SKM-1 (cell line): ENCODE data around the gene MYH7B.

ENCODE experiments used
- DNase-seq: peaks from one replicate; lab custom pipeline; 2025; ENCODE audit not compliant: unreplicated experiment; lab: John Stamatoyannopoulos, UW

The MYH7B gene

DNA sequence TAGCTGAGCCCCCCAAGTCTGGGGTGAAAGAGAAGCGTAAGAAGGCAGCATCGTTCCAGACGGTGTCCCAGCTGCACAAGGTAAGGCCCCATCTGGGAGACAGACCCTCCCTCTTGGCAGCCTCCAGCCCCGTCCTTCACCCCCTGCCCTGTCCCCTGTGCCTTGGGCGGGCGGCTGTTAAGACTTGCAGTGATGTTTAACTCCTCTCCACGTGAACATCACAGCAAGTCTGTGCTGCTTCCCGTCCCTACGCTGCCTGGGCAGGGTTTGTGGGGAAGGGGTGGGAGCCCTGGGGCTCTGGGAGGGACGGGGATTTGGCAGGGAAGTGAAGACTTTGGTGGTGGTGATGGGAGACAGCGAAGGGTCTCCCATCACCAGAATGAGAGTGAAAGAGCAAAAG, 34.6 kb downstream of the MYH7B start:
- DNase-seq: no peak

DNA sequence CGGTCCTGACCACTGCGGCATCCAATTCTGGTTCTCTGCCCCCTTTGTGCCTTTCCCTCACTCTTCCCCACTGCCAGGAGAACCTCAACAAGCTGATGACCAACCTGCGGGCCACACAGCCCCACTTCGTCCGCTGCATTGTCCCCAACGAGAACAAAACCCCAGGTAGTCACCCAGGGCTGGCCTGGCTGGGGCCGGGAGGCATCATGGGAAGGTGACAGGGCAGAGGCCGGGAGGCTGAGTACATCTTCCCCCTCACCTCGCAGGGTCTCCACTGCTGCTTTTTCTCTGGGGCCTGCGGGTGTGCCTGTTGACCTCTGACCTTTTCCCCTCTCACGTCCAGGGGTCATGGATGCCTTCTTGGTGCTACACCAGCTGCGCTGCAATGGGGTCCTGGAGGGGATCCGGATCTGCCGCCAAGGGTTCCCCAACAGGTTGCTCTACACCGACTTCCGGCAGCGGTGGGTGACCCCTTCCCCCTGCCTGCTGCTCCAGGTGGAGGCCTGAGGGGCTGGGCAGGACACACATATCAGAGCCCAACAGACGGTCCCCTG, 35.1 kb downstream of the MYH7B start:
- DNase-seq: no peak

DNA sequence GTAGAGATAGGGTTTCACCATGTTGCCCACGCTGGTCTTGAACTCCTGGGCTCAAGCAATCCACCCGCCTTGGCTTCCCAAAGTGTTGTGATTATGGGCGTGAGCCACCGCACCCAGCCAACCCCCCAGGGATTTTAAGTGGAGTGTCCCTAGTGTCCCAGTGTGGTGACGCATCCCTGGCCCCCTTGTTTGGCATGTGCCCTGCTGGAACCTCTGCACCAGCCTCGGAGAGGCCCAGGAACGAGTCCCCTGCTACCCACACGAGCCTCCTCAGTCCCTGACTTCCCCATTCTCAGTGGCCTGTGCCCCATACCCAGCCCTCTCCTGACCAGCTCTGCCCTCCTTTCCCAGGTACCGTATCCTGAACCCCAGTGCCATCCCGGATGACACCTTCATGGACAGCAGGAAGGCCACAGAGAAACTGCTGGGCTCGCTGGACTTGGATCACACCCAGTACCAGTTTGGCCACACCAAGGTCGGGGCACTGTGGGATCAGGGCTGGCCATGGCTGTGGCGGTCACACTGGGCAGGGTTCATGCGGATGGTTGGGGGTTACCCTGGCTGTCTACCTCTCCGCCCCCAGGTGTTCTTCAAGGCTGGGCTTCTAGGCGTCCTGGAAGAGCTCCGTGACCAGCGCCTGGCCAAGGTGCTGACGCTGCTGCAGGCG, 37.2 kb downstream of the MYH7B start:
- DNase-seq: no peak

DNA sequence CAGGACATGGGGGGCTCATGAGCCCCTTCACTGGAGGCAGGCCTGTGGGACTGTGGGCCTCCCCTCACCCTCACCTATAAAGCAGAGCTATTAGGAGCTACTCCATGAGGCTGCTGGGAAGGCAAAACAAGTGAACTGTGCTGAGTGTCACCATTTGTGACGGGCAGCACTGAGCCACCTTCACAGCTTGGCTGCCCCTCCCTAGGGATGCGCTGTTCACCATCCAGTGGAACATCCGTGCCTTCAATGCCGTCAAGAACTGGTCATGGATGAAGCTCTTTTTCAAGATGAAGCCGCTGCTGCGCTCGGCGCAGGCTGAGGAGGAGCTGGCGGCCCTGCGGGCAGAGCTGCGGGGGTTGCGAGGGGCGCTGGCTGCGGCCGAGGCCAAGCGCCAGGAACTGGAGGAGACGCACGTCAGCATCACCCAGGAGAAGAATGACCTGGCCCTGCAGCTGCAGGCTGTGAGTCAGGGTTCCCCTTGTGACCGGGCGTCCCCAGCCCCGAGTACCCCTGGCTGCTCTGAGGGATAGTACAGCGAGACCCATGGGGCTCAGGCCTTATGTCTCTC, 38.4 kb downstream of the MYH7B start:
- DNase-seq: no peak

DNA sequence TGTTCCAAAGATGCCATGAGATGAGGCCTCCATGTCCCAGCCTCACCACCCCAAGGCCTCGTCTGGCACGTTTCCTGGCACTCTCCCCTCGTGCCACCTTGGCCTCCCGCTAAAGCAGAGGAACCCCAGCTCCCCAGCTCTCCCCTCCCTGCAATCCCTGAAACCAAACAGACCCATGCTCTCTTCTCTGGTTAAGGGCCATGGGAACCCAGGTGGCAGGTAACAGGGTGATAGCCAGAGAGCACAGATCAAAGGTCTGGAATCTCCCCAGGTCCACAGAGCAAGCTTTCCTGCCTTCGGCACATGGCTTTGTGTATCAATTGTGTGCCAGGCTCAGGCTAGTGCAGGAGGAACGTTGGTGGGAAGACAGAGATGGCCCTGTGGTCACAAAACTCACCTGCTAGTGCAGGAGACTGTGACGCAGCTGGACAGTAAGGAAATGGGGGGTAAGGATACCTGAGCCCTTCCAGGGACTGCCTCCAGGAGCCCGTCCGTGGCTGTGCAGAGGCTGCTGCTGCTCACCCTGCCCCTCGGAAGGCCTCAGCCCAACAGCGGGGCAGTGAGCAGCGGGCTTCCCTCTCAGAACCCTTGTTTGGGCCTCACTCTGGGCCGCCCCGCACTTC, 39.0 kb downstream of the MYH7B start:
- DNase-seq: no peak

DNA sequence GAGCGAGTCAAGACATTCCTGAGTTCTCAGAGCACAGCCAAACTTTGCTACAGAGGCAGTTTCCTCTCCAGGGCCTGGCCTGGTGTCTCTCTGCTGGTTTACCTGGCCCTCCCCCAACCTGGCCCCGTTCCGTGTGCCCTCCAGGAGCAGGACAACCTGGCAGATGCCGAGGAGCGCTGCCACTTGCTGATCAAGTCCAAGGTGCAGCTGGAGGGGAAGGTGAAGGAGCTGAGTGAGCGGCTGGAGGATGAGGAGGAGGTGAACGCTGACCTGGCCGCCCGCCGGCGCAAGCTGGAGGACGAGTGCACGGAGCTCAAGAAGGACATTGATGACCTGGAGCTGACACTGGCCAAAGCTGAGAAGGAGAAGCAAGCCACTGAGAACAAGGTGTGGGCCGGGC, 39.5 kb downstream of the MYH7B start:
- DNase-seq: no peak

DNA sequence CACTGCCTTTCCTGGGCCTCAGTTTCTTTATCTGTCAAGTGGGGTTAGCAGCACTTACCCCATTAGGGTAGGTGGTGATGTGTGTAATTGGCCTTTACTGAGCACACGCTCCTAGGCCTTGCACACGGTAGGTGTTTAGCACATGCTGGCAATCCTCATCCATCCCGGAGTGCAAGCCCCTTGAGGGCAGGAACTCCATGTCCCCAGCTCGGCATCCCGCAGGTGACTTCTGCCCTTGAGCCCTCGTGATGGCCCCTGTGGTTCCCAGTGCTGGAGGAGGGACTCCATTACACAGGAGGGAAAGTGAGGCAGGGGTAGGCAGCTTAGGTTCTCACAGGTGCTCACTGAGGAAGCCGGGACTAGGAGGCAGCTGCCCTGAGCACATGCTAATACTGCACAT, 40.0 kb downstream of the MYH7B start:
- no peak for DNase-seq

DNA sequence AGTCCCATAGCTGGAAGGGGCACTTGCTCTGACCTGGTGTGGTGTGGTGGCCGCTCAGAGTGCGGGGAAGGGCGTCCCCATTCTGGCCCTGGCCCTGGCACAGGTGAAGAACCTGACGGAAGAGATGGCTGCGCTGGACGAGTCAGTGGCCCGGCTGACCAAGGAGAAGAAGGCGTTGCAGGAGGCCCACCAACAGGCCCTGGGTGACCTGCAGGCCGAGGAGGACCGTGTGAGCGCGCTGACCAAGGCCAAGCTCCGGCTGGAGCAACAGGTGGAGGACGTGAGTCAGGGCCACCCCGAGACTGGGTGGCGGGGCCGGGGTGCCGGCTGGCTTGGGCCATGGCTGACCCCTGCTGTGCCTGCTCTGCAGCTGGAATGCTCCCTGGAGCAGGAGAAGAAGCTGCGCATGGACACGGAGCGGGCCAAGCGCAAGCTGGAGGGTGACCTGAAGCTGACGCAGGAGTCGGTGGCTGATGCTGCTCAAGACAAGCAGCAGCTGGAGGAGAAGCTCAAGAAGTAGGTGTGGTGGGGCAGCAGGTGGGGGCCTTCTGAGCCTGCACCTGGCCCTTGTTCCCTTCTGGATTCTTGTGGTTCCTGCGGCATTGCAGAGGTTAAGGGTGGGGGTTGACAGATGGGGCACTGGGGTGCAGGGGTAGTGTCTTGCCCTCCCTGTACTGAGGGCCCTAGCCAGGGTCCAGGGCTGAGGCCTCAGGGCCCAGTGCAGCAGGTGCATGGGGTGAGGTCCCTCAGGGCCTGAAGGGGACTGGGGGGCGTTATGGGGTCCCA, 40.8 kb downstream of the MYH7B start:
- no peak for DNase-seq

DNA sequence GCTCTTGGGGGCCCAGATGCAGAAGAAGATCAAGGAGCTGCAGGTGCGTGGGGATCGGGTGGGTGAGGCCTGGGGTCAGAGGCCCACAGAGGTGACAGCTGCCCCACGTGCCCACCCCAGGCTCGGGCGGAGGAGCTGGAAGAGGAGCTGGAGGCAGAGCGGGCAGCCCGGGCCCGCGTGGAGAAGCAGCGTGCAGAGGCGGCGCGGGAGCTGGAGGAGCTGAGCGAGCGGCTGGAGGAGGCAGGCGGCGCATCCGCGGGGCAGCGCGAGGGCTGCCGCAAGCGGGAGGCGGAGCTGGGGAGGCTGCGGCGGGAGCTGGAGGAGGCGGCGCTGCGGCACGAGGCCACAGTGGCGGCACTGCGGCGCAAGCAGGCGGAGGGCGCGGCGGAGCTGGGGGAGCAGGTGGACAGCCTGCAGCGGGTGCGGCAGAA, 41.5 kb downstream of the MYH7B start:
- DNase-seq: no peak

DNA sequence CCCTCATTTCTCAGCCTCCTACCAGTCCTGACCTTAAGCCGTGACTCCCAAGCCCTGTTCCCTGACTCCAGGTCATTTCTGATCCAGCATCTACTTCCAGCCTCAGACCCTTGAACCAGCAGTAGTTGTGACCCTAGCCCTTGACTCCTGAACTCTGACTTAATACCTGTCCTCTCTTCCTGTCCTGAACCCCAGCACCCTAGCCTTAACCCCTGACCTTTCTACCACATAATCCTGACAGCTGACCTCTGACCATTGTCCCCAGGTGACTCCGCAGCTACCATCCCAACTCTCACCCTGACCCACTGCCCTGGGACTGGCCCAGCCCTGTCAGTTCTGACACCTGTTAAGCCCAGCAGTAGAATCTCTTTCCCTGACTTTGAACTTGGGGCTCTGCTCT, 42.1 kb downstream of the MYH7B start:
- DNase-seq: no peak

DNA sequence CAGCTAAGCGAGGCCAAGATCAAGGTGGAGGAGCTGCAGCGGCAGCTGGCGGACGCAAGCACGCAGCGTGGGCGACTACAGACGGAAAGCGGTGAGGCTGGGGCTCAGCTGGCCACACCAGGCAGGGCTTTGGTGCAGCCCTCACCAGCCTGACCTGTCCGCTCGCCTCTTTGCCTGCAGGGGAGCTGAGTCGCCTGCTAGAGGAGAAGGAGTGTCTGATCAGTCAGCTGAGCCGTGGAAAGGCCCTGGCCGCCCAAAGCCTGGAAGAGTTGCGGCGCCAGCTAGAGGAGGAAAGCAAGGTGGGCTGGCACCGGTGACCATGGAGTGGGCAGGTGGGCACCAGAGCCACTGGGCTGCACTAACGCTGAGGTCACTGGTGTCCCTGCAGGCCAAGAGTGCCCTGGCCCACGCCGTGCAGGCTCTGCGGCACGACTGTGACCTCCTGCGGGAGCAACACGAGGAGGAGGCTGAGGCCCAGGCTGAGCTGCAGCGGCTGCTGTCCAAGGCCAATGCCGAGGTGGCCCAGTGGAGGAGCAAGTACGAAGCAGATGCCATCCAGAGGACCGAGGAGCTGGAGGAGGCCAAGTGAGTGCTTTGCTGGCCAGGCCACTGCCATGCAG, 42.8 kb downstream of the MYH7B start:
- DNase-seq: no peak

DNA sequence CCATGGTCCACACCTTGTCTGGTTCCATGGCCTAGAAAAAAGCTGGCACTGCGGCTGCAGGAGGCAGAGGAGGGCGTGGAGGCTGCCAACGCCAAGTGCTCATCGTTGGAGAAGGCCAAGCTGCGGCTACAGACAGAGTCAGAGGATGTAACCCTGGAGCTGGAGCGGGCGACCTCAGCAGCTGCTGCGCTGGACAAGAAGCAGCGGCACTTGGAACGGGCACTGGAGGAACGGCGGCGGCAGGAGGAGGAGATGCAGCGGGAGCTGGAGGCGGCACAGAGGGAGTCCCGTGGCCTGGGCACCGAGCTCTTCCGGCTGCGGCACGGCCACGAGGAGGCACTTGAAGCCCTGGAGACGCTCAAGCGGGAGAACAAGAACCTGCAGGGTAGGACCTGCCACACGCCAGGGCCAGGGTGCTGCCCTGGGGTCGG, 43.4 kb downstream of the MYH7B start:
- no peak for DNase-seq

DNA sequence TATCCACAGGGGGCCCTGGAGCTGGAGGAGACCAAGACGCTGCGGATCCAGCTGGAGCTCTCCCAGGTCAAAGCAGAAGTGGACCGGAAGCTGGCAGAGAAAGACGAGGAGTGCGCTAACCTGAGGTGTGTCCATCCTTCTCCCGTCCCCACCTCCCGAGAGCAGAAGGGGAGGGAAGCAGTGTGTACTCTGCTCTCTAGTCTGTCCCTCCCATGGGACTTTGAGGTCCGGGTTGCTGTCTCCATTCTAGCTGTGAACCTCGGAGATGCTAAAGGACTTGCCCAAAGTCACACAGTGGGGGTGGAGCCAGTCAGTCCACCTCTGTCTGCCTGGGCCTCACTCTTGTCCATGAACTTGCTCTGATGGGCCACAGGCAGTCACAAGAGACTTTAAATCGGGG, 44.1 kb downstream of the MYH7B start:
- no peak for DNase-seq

DNA sequence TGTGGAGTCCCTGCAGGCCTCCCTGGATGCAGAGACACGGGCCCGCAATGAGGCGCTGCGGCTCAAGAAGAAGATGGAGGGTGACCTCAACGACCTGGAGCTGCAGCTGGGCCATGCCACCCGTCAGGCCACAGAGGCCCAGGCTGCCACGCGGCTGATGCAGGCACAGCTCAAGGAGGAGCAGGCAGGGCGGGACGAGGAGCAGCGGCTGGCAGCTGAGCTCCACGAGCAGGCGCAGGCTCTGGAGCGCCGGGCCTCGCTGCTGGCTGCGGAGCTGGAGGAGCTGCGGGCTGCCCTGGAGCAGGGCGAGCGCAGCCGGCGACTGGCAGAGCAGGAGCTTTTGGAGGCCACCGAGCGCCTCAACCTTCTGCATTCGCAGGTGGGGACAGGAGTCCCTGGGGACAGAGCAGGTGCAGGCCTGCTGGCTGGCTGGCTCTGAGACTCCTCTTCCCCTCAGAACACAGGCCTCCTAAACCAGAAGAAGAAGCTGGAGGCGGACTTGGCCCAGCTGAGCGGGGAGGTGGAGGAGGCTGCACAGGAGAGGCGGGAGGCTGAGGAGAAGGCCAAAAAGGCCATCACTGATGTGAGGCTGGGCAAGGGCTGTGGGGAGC, 44.7 kb downstream of the MYH7B start:
- DNase-seq: no peak

DNA sequence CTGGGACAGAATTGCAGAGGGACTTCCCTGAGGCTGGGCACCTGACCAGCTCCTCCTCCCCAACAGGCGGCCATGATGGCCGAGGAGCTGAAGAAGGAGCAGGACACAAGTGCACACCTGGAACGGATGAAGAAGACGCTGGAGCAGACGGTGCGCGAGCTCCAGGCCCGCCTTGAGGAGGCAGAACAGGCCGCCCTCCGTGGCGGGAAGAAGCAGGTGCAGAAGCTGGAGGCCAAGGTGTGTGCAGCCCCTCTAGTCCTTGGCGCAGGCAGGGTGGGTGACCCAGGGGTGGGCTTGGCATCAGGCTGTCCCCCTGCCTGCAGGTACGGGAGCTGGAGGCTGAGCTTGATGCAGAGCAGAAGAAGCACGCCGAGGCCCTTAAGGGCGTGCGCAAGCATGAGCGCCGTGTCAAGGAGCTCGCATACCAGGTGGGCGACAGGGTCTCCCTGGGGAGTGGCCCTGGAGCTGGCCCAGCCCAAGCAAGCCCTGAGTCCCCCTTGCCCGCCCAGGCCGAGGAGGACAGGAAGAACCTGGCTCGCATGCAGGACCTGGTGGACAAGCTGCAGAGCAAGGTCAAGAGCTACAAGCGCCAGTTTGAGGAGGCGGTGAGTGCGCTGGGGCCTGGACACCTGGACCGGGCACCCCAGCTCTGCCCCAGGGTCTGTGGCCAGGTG, 45.4 kb downstream of the MYH7B start:
- DNase-seq: no peak

DNA sequence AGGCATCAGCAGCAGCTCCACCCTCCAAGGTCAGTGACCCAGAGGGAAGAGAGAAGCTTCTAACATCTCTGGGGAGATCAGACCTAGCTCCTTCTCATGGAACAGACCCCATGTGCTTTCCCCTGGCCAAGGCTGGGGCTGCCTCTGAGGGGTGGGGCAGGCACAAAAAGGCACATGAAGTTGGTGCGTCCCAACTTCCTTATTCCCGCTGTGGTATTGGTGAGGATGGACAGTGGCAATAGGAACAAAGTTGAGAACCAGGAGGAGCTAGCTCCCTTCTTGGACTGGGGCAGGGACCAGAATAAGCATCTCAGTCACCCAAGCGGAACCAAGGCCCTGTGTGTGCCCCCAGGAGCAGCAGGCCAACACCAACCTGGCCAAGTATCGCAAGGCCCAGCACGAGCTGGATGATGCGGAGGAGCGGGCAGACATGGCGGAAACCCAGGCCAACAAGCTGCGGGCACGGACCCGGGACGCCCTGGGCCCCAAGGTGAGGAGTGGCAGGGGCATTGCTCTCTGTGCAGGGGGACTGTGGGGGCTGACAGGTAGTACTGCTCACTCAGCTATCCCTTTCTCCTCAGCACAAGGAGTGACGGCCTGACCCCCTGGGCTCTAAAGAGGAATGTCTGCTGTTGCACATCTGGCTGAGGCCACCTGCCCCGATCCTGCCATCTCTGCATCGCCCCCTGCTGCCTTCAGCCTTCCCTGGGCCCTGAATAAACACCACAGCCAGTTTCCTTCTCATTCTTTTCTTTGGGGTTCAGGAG, 46.1 kb downstream of the MYH7B start:
- DNase-seq: no peak

DNA sequence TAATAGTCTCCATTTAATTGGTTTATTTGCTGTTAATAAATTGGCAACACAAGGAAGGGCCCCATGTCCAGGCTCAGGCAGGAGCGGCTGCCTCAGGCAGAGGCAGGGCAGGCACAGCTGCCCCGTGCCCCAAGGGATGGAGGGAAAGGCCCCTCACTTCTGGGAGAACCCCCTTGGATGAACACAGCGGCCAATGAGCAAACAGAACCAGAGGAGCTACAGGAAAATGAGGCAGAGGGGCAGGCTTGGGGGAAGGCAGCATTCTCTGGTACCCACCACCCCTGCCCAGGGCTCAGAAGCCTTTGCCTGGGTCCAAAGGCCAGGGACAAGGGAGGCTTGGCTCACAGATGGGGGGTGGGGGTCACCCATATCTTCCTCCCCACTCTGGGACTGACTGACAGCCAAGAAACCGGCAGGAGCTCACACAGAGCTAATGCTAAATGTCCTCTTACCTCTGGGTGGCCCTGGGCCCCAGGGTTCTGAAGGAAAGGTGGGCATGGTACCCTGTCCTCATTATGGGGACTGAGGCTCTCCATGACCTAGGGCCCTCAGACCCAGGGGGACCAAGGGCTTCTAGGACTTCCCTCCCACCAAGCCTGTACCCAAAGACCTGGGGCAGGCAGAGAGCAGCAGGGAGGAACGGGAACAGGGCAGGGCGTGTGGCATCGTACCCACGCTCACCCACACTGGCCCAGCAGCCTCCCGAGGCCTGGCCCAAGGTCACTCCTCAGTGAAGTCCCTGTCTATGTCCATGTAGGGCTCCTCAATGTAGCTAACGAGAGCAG, 47.0 kb downstream of the MYH7B start:
- no peak for DNase-seq

DNA sequence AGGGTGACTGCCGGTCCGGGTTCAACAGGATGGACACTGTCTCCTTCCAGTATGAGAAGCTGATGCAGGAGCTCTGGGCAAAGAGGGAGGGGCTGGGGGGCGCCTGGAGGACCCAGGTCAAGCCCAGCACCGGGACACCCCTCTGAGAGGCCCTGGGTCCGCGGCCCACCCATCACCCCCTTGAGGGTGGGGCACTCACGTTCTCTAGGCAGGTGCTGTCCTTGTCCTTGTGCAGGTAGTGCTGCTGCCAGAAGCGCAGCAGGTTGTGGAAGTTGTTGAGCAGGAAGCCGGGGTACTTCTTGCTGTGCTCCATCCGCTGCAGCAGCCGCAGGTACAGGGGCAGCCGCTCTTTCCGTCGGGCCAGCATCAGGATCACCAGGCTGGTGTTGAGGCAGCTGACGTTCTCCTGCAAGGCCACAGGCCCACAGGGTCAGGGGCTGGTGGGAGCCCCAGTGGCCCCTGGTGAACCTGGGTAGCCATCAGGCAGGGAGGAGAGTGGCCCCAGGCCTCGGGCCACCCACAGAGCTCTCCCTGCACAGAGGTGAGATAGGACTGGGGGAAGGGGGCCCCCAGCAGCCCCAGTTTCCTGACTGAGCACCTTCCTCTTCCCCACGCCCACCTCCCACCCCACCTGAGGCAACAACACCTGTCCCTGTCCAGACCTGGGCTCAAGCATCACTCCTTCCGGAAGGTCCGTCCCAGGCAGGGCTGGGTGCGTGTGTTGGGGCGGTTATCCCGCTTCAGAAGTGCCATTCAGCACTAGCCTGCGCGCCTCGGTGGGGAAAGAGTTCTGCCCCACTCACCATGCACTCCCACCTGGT, 47.8 kb downstream of the MYH7B start:
- DNase-seq: no peak
